ENCODE measurements around the gene PDC. TPM values are rescaled to one million over a fixed set of nuclear protein-coding genes. Genes with fewer than 3 reads are reported as not detected.

PDC gene
- total and polyA plus RNA-seq, 10 of the 15 experiments (the other 5 are each of a cell fraction or from before 2014, with no cell fraction given): 0.11 TPM; not detected in 9

DNA sequence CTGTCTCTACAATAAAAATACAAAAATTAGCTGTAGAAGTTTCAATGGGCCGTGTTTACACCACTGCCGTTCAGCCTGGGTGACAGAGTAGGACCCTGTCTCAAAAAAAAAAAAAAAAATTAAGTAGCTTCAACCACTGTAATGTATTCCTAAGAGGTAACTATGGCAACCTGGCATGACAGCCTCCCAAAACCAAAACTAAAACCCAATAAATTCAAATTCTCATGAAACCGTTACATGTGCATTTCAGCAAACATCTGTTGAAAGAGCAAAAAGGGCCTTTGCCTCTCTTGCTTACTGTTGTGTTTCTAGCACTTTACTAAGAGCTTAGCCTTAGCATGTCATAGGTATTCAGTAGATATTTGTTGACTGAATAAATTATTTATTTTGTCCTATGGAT is 51.8 kb downstream of the PDC start:
- Histone ChIP-seq H3K9me3 (replicated peaks; ENCODE audit: control insufficient read depth, insufficient read depth, low read length) (no peaks in the 10 kb centered on the region), H3K4me1 (ENCODE audit: control insufficient read depth, insufficient read depth, low read length) (no peaks in the 10 kb centered on the region), H2AFZ (ENCODE audit: control insufficient read depth, low read depth, low read length) (no peak overlapping the region), H3K79me2 (ENCODE audit: control insufficient read depth, insufficient read depth, low read length) (no peaks in the 10 kb centered on the region), H3K36me3 (ENCODE audit: control insufficient read depth in 2 of 2, insufficient read depth in 2 of 2, low read length in 1 of 2) (peaks cover 0 to 8% of the 10 kb centered on the region in 2 experiments; a peak in 2 of 4 replicates), H3K9ac (ENCODE audit: control insufficient read depth, insufficient read depth, low read length) (no peak overlapping the region), H3K27ac (ENCODE audit: control insufficient read depth, insufficient read depth) (no peak overlapping the region), H3K4me2 (ENCODE audit: control insufficient read depth, insufficient read depth) (no peak overlapping the region), H4K20me1 (ENCODE audit: control insufficient read depth, insufficient read depth) (no peaks in the 10 kb centered on the region), H3K4me3 (no peak overlapping the region), H3K27me3 (replicated peaks in 1 of 2; ENCODE audit: control insufficient read depth in 2 of 2, insufficient read depth in 2 of 2, low read length in 1 of 2) (no peaks in the 10 kb centered on the region)
- ATAC-seq (peak; percentile 83), FAIRE-seq (no peak), DNase-seq (ENCODE audit: low read depth, low spot score) (no peak)
- WGBS (ENCODE audit: insufficient coverage, insufficient replicate concordance, low lambda C conversion rate, missing lambda C conversion rate): 96% methylated on average over 3 of the region's 3 CpGs
- SMC1A ChIA-PET (ENCODE audit: uncharacterized antibody, unreplicated experiment): interaction anchor here (0.6 to 1.5 kb wide), 4 partner anchors 23 to 1183 kb away, joined by 3 to 4 read pairs (median 3); no protein-coding TSS in a partner anchor
- no TSS peak for BruUV-seq (replicated peaks)
- POLR2A ChIA-PET: interaction anchor here (1.3 kb wide), 1 partner anchor 12 kb away, joined by 4 read pairs; no protein-coding TSS in a partner anchor
- RAD21 ChIA-PET (ENCODE audit: unreplicated experiment): no interaction called here
- intact Hi-C loops (cut with micrococcal nuclease; ENCODE audit: unreplicated experiment) (loop anchor here (10.0 kb wide), 1 partner anchor 196 kb away; no protein-coding TSS in a partner anchor), in situ Hi-C loops (cut with MboI) (loop anchor here (10.0 kb wide), 1 partner anchor 576 kb away; no protein-coding TSS in a partner anchor)
- CTCF ChIA-PET: interaction anchor here (0.6 to 1.3 kb wide), 4 partner anchors 9 to 1177 kb away, joined by 3 to 5 read pairs (median 3); partner anchors contain the start of genes ODR4 and TPR
- TF ChIP-seq, protein P1, sequence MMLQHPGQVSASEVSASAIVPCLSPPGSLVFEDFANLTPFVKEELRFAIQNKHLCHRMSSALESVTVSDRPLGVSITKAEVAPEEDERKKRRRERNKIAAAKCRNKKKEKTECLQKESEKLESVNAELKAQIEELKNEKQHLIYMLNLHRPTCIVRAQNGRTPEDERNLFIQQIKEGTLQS (IDR thresholded peaks at IDR 0.05; ENCODE audit: borderline replicate concordance, extremely low read depth, low read depth, low read length): no peak
- TF ChIP-seq, protein P2, sequence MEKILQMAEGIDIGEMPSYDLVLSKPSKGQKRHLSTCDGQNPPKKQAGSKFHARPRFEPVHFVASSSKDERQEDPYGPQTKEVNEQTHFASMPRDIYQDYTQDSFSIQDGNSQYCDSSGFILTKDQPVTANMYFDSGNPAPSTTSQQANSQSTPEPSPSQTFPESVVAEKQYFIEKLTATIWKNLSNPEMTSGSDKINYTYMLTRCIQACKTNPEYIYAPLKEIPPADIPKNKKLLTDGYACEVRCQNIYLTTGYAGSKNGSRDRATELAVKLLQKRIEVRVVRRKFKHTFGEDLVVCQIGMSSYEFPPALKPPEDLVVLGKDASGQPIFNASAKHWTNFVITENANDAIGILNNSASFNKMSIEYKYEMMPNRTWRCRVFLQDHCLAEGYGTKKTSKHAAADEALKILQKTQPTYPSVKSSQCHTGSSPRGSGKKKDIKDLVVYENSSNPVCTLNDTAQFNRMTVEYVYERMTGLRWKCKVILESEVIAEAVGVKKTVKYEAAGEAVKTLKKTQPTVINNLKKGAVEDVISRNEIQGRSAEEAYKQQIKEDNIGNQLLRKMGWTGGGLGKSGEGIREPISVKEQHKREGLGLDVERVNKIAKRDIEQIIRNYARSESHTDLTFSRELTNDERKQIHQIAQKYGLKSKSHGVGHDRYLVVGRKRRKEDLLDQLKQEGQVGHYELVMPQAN (conservative IDR thresholded peaks at IDR 0.05): no peak
- TF ChIP-seq, protein P3, sequence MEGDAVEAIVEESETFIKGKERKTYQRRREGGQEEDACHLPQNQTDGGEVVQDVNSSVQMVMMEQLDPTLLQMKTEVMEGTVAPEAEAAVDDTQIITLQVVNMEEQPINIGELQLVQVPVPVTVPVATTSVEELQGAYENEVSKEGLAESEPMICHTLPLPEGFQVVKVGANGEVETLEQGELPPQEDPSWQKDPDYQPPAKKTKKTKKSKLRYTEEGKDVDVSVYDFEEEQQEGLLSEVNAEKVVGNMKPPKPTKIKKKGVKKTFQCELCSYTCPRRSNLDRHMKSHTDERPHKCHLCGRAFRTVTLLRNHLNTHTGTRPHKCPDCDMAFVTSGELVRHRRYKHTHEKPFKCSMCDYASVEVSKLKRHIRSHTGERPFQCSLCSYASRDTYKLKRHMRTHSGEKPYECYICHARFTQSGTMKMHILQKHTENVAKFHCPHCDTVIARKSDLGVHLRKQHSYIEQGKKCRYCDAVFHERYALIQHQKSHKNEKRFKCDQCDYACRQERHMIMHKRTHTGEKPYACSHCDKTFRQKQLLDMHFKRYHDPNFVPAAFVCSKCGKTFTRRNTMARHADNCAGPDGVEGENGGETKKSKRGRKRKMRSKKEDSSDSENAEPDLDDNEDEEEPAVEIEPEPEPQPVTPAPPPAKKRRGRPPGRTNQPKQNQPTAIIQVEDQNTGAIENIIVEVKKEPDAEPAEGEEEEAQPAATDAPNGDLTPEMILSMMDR (IDR thresholded peaks at IDR 0.05 in 2 of 3, conservative IDR thresholded peaks at IDR 0.05 in 1 of 3; ENCODE audit: control insufficient read depth in 2 of 3, extremely low read depth in 1 of 3, insufficient read depth in 1 of 3, low read depth in 3 of 3, low read length in 3 of 3): no peak
- TF ChIP-seq RBBP5 (conservative IDR thresholded peaks at IDR 0.05) (no peak), SMC3 (IDR thresholded peaks at IDR 0.05; ENCODE audit: borderline replicate concordance, low read length) (no peak), ZNF384 (IDR thresholded peaks at IDR 0.05; ENCODE audit: borderline replicate concordance, low read depth, low read length) (peak; percentile 68; the same call in 1 of the 2 replicates), MTA2 (IDR thresholded peaks at IDR 0.05; ENCODE audit: low read depth) (no peak), NFXL1 (IDR thresholded peaks at IDR 0.05; ENCODE audit: borderline replicate concordance) (no peak), NR2C1 (IDR thresholded peaks at IDR 0.05) (no peak), NRF1 (conservative IDR thresholded peaks at IDR 0.05; ENCODE audit: low read depth, low read length) (no peak), SMARCA5 (IDR thresholded peaks at IDR 0.05) (no peak), IKZF2 (IDR thresholded peaks at IDR 0.05) (no peak)
- TF ChIP-seq, protein P4, sequence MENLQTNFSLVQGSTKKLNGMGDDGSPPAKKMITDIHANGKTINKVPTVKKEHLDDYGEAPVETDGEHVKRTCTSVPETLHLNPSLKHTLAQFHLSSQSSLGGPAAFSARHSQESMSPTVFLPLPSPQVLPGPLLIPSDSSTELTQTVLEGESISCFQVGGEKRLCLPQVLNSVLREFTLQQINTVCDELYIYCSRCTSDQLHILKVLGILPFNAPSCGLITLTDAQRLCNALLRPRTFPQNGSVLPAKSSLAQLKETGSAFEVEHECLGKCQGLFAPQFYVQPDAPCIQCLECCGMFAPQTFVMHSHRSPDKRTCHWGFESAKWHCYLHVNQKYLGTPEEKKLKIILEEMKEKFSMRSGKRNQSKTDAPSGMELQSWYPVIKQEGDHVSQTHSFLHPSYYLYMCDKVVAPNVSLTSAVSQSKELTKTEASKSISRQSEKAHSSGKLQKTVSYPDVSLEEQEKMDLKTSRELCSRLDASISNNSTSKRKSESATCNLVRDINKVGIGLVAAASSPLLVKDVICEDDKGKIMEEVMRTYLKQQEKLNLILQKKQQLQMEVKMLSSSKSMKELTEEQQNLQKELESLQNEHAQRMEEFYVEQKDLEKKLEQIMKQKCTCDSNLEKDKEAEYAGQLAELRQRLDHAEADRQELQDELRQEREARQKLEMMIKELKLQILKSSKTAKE (IDR thresholded peaks at IDR 0.05; ENCODE audit: low read depth, poor library complexity, severe bottlenecking): no peak
- TF ChIP-seq, protein P5, sequence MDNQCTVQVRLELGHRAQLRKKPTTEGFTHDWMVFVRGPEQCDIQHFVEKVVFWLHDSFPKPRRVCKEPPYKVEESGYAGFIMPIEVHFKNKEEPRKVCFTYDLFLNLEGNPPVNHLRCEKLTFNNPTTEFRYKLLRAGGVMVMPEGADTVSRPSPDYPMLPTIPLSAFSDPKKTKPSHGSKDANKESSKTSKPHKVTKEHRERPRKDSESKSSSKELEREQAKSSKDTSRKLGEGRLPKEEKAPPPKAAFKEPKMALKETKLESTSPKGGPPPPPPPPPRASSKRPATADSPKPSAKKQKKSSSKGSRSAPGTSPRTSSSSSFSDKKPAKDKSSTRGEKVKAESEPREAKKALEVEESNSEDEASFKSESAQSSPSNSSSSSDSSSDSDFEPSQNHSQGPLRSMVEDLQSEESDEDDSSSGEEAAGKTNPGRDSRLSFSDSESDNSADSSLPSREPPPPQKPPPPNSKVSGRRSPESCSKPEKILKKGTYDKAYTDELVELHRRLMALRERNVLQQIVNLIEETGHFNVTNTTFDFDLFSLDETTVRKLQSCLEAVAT (IDR thresholded peaks at IDR 0.05): no peak
- TF ChIP-seq, protein P6, sequence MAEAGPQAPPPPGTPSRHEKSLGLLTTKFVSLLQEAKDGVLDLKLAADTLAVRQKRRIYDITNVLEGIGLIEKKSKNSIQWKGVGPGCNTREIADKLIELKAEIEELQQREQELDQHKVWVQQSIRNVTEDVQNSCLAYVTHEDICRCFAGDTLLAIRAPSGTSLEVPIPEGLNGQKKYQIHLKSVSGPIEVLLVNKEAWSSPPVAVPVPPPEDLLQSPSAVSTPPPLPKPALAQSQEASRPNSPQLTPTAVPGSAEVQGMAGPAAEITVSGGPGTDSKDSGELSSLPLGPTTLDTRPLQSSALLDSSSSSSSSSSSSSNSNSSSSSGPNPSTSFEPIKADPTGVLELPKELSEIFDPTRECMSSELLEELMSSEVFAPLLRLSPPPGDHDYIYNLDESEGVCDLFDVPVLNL (IDR thresholded peaks at IDR 0.05; ENCODE audit: low read depth, low read length): no peak
